ENCODE results near the gene NGEF.
"Not testable (repeated sequence)": the region's sequence is repeated elsewhere in the genome, so short reads cannot be mapped to it uniquely, and the experiment has no call there.

The NGEF gene

DNA sequence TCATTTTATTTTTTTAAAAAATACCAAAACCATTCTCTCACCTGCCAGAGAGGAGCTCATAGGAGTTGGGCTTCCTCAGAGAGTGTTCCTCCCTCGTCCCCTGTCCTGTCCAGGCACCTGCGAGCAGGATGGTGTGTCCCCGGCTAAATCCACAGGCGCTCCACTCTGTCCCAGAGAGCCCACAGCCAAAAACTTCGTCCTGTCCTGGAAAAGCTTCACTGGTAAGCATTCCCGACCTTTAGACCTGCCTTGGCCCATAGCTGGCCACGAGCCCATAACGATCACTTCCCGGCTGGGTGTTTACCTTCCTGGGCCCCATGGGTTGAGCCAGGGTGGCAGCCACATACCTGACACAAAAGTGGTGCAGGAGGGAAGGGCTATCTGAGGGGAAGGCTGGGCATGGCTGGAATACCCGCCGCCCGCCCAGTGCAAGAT, at the start of gene NGEF:
Gene NGEF, minus strand, starts transcription at position 230 of the 435 bp plus-strand sequence. CDS start 38,366 bp downstream, outside the sequence.
- DNase-seq: no peak

DNA sequence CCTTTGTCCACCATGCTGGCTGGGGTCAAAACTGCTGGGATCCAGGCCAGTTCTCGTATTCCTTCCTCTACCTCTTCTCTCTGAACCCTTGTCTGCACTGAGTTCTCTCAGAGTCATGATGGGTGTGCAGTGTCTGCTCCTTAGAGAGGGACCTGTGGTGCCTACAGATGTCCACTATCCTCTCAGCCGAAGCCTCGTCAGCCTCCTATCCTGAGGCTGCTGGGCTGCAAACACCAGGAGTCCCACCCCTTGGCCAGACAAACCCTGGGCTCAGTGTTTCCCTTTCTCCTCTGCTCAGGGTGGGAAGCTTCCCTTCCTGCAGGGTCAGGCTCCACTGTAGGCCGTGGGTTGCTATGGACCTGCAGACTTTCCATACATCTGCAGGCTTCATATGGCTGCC, 49.4 kb upstream of the NGEF start:
- peak; percentile 55 for DNase-seq

- peak; percentile 76 for DNase-seq
Observed at GRCh38 chr2:233061591-233062450, 48.8 kb upstream of the NGEF start.

GRCh38 chr2:233060980-233061590, 48.0 kb upstream of the NGEF start:
- DNase-seq: no peak

DNA sequence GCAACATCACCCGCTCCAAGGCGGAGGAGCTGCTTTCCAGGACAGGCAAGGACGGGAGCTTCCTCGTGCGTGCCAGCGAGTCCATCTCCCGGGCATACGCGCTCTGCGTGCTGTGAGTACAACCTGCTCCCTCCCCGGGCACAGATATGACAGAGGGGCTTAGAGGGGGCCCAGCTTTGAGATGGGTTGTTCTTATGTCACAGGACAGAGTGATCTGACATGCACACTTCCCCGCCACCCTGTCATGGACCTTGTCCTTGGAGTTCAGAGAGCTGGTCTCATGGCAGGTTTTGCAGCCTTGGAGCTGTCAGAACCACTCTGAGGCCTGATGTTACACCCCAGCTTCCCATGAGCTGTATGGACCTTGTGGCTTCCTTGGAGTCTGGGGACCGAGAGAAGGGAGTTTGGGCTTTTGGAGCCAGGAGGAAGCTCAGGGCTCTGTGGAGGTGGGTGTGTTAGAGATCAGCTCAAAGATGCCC, 47.5 kb upstream of the NGEF start:
- peak; percentile 48 for DNase-seq

GRCh38 chr2:233059797-233060500, 46.9 kb upstream of the NGEF start, which contains the start of gene INPP5D:
TSS of gene INPP5D (plus strand) at chr2:233060342. CDS start at chr2:233060479, 137 bp downstream.
- DNase-seq: peak; percentile 86

DNA sequence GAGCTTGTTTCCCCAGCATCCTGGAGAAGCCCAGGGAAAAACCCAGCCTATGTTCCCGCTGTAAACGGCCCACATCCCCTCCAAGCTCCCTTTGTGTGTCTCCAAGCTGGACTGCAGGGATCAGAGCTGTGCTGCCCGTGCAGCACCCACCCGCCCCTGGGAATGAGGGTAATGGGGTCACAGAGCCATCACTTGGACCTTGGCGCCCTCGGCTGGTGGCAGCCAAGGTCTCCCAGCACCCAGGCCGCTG, 46.4 kb upstream of the NGEF start:
- DNase-seq: no peak

- no peak for DNase-seq
Observed at GRCh38 chr2:233058717-233059546, 45.9 kb upstream of the NGEF start.

- no peak for DNase-seq
Observed at GRCh38 chr2:233056961-233057605, 44.0 kb upstream of the NGEF start.

DNA sequence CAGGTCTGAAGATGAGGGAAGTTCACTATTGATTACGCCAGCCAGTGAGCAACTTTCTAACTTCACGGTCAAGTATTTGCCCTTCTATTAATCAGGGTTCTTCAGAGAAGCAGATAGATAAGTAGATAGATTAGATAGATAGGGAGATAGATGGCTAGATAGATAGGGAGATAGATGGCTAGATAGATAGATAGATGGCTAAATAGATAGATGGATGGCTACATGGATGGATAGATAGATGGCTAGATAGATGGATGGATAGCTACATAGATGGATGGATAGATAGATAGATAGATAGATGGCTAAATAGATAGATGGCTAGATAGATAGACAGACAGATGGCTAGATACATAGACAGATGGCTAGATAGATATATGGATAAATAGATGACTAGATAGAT, 42.3 kb upstream of the NGEF start:
- DNase-seq: no peak

- DNase-seq: peak; percentile 57
Observed at GRCh38 chr2:233053928-233054784, 41.1 kb upstream of the NGEF start.

DNA sequence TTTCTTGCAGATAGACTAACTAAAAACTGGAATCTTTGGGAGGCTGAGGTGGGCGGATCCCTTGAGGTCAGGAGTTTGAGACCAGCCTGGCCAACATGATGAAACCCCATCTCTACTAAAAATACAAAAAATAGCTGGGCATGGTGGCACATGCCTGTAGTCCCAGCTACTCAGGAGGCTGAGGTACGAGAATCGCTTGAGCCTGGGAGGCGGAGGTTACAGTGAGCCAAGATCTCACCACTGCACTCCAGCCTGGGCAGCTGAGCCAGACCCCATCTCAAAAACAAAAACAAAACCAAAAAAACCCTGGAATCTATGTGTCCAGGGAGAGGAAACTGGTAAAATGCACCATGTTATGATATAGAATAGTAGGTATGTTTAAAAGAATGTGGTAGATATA, 39.5 kb upstream of the NGEF start:
- DNase-seq: not testable (repeated sequence)

DNA sequence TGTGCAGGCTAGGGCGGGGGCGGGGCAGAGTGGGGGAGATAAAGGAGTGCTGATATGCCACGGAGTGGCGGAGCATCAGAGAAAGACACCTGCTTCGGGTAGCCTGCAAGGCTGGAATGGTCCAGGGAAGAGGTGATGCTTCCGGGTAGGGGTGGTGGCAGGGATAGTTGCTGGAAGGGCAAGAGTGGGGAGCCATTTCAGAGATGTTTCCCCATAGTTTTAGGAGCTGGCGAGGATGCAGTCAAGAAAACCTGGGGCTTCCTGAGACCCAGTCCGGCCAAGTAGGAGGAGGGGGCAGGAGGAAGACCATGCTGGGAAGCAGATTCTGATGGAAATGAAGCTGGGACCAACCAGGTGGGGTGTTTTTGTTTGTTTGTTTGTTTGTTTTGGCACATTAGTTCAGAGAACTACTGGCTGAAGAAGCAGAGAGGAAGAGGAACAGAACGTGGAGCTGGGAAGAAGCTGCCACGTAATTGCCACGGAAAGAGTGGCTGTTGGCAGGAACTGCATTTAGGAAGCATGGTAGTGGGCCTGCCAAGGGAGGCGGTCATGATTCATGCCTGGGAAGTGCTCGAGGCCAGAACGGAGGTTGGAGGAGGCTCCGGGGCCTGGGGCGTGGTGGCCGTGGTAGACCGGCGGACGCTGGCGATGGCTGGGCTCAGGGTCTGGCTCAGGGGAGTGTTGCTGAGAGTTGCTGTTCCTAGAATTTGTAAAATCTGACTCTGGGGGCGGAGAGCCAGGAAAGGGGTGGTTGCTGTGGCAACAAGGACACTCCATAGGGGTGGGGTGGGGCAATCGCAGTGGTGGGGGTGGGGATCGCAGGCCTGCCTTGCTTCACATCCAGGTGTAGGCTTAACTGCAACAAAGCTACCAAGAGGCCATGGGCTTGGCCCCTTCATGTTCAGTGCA, 38.4 kb upstream of the NGEF start:
- no peak for DNase-seq

DNA sequence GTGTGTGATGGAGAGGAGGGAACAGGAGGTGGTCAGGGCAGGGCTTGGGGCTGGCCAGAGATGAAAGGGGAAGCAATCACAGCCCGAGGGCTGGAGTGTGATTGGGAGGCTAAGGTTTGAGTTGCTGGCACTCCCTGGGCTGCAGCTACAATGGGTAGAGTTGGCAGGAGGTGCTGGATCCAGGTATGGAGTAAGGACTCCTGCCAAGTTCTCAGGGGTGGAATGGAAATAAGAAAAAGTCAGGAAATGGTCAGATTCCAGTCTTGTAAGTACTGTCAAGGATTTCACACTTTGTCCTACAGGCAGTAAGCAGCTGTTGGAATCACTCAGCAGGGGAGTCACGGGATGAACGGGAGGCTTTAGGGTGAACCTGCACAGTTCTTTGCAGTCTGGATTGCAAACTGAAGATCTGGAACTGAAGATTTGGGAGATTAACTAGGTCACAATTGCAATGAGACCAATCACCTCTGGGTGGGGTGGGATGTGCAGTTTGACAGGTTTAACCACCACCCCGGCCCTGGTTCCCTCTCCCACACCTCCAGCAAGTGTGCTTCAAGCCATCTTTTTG, 36.2 kb upstream of the NGEF start:
- no peak for DNase-seq

GRCh38 chr2:233048569-233049193, 35.6 kb upstream of the NGEF start:
- no peak for DNase-seq

DNA sequence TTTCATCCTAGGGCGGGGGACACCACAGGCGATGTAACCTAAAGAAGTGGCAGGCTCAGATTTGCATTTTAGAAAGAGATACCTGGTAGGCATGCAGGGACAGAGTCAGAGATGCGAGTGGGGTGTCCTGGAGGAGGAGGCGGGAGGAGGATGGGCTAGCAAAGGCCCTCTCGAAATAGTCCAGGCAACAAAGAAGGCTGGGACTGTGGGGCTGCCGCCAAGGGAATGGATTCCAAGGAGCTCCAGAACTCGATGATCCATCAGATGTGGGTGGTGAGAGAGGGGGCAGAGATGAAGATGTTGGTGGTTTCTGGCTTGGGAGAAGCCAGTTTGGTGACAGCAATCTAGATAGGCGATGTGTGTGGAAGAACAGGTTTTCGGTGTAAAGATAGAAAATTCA, 34.6 kb upstream of the NGEF start:
- DNase-seq: no peak

DNA sequence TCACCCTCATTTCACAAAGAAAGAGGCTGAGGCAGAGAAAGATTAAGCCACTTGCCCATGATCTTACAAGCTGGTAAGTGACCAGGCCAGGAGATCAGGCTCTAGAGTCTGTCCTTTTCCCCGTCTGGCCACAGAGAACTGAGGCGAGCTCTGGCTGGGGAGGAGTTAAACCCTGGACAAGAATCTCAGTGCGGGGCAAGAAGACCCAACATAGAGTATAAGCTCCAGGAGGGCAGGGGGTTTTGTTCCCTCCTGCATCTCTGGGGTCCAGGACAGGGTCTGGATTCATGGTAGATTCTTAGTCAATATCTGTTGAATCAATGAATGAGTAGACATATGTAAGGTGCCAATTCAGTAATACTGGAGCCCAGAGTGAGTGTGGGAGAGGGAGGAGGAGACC, 34.1 kb upstream of the NGEF start:
- DNase-seq: no peak

GRCh38 chr2:233044974-233045605, 32.0 kb upstream of the NGEF start:
- DNase-seq: no peak

DNA sequence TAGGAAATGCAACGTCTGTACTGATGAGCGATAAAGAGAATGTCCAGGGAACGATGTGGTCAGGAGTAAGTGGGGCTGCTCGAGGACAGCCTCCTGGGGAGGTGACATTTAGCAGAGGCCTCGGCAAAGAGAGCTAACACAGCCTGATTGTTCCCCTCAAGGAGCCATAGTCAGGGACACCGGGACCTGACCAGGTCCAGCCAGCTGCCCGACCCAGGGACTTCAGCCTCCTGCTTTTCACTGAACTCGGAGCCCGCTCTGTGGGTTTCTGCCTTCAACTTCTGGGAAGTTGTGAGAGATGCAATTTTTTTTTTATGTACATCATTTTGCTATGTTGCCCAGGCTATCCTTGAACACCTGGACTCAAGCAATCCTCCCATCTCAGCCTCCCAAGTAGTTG, 29.5 kb upstream of the NGEF start:
- DNase-seq: no peak
